IMR-90 (cell line): Measurements from ENCODE around the gene RPS24.

Experiments used
- BHLHE40 ChIP-seq: fragments of 150-350 bp; IDR thresholded peaks from 2 replicates; pipeline ENCODE4 v1.6.1; 2016; ENCODE audit warnings: mild to moderate bottlenecking, low read depth, low read length
- CHD1 ChIP-seq: IDR thresholded peaks from 2 replicates; pipeline ENCODE4 v1.6.1; 2012; ENCODE audit warnings: low read depth, low read length, improper control_type of control experiment
- CTCF ChIP-seq: conservative IDR thresholded peaks from 2 replicates; pipeline ENCODE4 v1.5.1; 2012; ENCODE audit warnings: mild to moderate bottlenecking, low read depth, low read length, improper control_type of control experiment
- MXI1 ChIP-seq: IDR thresholded peaks from 2 replicates; pipeline ENCODE4 v1.6.1; 2012; ENCODE audit warnings: low read depth, mild to moderate bottlenecking, low read length, moderate library complexity, borderline replicate concordance
- NFE2L2 ChIP-seq: fragments of 150-350 bp; IDR thresholded peaks from 2 replicates; pipeline ENCODE4 v1.6.1; 2016; ENCODE audit warnings: low read depth, mild to moderate bottlenecking, low read length
- POLR2A ChIP-seq: IDR thresholded peaks from 2 replicates; pipeline ENCODE4 v1.6.1; 2012; ENCODE audit warnings: mild to moderate bottlenecking, low read depth, low read length
- RAD21 ChIP-seq: IDR thresholded peaks from 2 replicates; pipeline ENCODE4 v1.6.1; 2012; ENCODE audit warnings: low read length, improper control_type of control experiment

GRCh38 chr10:78035025-78035424, 1.4 kb downstream of the RPS24 start:
- TF ChIP-seq RAD21 (no peak), CTCF (no peak), POLR2A (no peak), CHD1 (no peak), BHLHE40 (no peak), MXI1 (no peak), NFE2L2 (no peak)
